ENCODE measurements around the gene PAX3. TPM values are rescaled to one million over a fixed set of nuclear protein-coding genes. Genes with fewer than 3 reads are reported as not detected.

The PAX3 gene
- total RNA-seq, 1 experiment from 2014 or later: not detected

GRCh38 chr2:222270396-222270795 lies 28.4 kb downstream of the PAX3 start (continued):
- TF ChIP-seq, protein P1, sequence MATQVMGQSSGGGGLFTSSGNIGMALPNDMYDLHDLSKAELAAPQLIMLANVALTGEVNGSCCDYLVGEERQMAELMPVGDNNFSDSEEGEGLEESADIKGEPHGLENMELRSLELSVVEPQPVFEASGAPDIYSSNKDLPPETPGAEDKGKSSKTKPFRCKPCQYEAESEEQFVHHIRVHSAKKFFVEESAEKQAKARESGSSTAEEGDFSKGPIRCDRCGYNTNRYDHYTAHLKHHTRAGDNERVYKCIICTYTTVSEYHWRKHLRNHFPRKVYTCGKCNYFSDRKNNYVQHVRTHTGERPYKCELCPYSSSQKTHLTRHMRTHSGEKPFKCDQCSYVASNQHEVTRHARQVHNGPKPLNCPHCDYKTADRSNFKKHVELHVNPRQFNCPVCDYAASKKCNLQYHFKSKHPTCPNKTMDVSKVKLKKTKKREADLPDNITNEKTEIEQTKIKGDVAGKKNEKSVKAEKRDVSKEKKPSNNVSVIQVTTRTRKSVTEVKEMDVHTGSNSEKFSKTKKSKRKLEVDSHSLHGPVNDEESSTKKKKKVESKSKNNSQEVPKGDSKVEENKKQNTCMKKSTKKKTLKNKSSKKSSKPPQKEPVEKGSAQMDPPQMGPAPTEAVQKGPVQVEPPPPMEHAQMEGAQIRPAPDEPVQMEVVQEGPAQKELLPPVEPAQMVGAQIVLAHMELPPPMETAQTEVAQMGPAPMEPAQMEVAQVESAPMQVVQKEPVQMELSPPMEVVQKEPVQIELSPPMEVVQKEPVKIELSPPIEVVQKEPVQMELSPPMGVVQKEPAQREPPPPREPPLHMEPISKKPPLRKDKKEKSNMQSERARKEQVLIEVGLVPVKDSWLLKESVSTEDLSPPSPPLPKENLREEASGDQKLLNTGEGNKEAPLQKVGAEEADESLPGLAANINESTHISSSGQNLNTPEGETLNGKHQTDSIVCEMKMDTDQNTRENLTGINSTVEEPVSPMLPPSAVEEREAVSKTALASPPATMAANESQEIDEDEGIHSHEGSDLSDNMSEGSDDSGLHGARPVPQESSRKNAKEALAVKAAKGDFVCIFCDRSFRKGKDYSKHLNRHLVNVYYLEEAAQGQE (IDR thresholded peaks at IDR 0.05; ENCODE audit: low read depth): no peak
- TF ChIP-seq ELF1 (IDR thresholded peaks at IDR 0.05; ENCODE audit: borderline replicate concordance, low read depth): no peak
- TF ChIP-seq, protein P2, sequence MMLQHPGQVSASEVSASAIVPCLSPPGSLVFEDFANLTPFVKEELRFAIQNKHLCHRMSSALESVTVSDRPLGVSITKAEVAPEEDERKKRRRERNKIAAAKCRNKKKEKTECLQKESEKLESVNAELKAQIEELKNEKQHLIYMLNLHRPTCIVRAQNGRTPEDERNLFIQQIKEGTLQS (IDR thresholded peaks at IDR 0.05): no peak
- no peak for TF ChIP-seq EZH2 (IDR thresholded peaks at IDR 0.05)

DNA sequence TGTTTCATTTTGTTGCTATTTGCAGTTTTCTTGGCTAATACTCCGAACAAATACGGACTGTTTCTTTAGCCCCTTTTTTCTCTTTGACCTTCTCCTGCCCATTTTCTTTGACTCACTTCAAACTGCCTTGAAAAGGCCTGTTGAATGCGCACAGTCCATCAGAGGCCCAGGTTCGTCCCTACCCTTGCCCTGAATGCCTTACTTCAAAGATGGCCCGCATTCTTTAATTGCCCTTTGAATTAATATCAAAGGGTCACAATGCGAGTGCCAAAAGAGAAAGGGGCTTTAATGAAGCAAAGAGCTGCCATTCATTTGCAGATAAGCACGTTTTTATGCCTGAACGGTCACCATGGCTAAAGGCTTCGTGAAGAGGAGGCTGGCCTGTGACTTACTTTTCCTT lies 29.7 kb downstream of the PAX3 start:
- Histone ChIP-seq H3K4me2 (ENCODE audit: low read length) (no peak overlapping the region), H3K9me3 (ENCODE audit: control insufficient read depth in 1 of 2, insufficient read depth in 1 of 2, low read depth in 1 of 2, low read length in 2 of 2) (no peaks in the 10 kb centered on the region), H2AFZ (ENCODE audit: low read depth, low read length, poor library complexity, severe bottlenecking) (no peak overlapping the region), H3K9ac (ENCODE audit: low read length) (no peak overlapping the region), H3K4me1 (ENCODE audit: control insufficient read depth in 1 of 2, insufficient read depth in 2 of 2, low read length in 2 of 2) (no peaks in the 10 kb centered on the region), H3K9me2 (ENCODE audit: insufficient read depth) (no peaks in the 10 kb centered on the region), H3K27ac (ENCODE audit: low read depth, low read length) (no peak overlapping the region), H3K36me3 (ENCODE audit: control insufficient read depth in 1 of 2, insufficient read depth in 2 of 2, low read length in 2 of 2) (no peaks in the 10 kb centered on the region), H4K20me1 (ENCODE audit: insufficient read depth) (no peaks in the 10 kb centered on the region), H3K27me3 (ENCODE audit: insufficient read depth, low read length) (peaks cover 86% of the 10 kb centered on the region), H3K79me2 (ENCODE audit: insufficient read depth, low read length) (no peaks in the 10 kb centered on the region), H3K4me3 (replicated peaks in 1 of 2; ENCODE audit: low read depth in 1 of 2, low read length in 2 of 2) (no peak overlapping the region)
- intact Hi-C loops (cut with micrococcal nuclease): no loop called here
- no TSS peak for BruUV-seq (replicated peaks)
- ChIA-PET RAD21 (ENCODE audit: low non-redundant PET in 1 of 2, low total read pairs in 2 of 2, uncharacterized antibody in 2 of 2, unreplicated experiment in 2 of 2) (no interaction called here), CTCF (no interaction called here), POLR2A (no interaction called here)
- no peak for DNase-seq (ENCODE audit: low read depth, low spot score)
- TF ChIP-seq, protein P1 (IDR thresholded peaks at IDR 0.05; ENCODE audit: low read depth): no peak
- TF ChIP-seq EGR1 (IDR thresholded peaks at IDR 0.05; ENCODE audit: low read depth) (no peak), RAD21 (IDR thresholded peaks at IDR 0.05; ENCODE audit: low read depth) (no peak), JUND (IDR thresholded peaks at IDR 0.05) (no peak), POLR2AphosphoS5 (IDR thresholded peaks at IDR 0.05; ENCODE audit: low read depth, low read length) (no peak), SP1 (IDR thresholded peaks at IDR 0.05; ENCODE audit: low read depth) (no peak), FOSL1 (IDR thresholded peaks at IDR 0.05; ENCODE audit: low read depth) (no peak), TCF7L2 (IDR thresholded peaks at IDR 0.05; ENCODE audit: borderline replicate concordance, extremely low read depth, insufficient read depth, insufficient read length) (no peak), YY1 (IDR thresholded peaks at IDR 0.05; ENCODE audit: extremely low read depth, insufficient replicate concordance, low read depth, low read length) (no peak), EZH2 (IDR thresholded peaks at IDR 0.05) (no peak)
- TF ChIP-seq, protein P3, sequence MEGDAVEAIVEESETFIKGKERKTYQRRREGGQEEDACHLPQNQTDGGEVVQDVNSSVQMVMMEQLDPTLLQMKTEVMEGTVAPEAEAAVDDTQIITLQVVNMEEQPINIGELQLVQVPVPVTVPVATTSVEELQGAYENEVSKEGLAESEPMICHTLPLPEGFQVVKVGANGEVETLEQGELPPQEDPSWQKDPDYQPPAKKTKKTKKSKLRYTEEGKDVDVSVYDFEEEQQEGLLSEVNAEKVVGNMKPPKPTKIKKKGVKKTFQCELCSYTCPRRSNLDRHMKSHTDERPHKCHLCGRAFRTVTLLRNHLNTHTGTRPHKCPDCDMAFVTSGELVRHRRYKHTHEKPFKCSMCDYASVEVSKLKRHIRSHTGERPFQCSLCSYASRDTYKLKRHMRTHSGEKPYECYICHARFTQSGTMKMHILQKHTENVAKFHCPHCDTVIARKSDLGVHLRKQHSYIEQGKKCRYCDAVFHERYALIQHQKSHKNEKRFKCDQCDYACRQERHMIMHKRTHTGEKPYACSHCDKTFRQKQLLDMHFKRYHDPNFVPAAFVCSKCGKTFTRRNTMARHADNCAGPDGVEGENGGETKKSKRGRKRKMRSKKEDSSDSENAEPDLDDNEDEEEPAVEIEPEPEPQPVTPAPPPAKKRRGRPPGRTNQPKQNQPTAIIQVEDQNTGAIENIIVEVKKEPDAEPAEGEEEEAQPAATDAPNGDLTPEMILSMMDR (IDR thresholded peaks at IDR 0.05 in 2 of 3, conservative IDR thresholded peaks at IDR 0.05 in 1 of 3; ENCODE audit: borderline replicate concordance in 1 of 3, insufficient read depth in 1 of 3, low read depth in 2 of 3, low read length in 2 of 3): no peak
- TF ChIP-seq, protein P4, sequence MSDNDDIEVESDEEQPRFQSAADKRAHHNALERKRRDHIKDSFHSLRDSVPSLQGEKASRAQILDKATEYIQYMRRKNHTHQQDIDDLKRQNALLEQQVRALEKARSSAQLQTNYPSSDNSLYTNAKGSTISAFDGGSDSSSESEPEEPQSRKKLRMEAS (IDR thresholded peaks at IDR 0.05): no peak
- TF ChIP-seq, protein P2 (IDR thresholded peaks at IDR 0.05): no peak
- ATAC-seq: no peak
